Stimulated activated CD8-positive, alpha-beta memory T cell treated with anti-CD3 and anti-CD28 coated beads, Interleukin-2, amount 100 ng/mL, for 1 hour (primary cell): Measurements from ENCODE around the gene PPA1.
"Not testable (repeated sequence)": the region's sequence is repeated elsewhere in the genome, so short reads cannot be mapped to it uniquely, and the experiment has no call there.

Experiments used
- DNase-seq, 2 donors: peaks; one replicate each; pipeline ENCODE4 v3.0.0-alpha.2; 2020; ENCODE audit warnings: low read depth in 2 of 2

PPA1 gene

DNA sequence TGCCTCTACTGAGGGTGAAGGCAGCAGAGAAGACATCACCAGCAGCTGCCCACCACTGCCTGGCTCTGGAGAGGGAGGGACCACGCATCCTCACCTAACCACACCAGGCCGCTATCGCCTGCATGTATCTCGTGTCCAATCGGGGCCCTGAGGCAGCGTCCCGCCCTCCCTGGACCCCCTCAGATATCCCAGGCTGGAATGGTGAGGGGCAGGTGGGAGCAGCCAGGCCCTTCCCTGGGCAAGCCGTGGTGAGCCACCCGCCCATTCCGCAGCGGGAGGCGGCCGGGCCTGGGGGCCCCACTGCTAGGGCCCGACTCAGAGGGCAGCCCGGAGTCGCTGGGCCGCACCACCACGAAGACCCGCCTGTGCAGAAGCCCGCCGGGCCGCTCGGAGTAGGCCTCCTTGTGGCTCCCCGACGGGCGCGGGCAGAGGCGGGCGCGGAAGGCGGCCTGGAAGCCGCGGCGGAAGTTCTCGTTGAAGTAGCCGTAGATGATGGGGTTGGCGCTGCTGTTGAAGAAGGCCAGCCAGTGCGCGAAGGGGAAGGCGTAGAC lies 21.6 kb upstream of the PPA1 start:
- DNase-seq = no peak

DNA sequence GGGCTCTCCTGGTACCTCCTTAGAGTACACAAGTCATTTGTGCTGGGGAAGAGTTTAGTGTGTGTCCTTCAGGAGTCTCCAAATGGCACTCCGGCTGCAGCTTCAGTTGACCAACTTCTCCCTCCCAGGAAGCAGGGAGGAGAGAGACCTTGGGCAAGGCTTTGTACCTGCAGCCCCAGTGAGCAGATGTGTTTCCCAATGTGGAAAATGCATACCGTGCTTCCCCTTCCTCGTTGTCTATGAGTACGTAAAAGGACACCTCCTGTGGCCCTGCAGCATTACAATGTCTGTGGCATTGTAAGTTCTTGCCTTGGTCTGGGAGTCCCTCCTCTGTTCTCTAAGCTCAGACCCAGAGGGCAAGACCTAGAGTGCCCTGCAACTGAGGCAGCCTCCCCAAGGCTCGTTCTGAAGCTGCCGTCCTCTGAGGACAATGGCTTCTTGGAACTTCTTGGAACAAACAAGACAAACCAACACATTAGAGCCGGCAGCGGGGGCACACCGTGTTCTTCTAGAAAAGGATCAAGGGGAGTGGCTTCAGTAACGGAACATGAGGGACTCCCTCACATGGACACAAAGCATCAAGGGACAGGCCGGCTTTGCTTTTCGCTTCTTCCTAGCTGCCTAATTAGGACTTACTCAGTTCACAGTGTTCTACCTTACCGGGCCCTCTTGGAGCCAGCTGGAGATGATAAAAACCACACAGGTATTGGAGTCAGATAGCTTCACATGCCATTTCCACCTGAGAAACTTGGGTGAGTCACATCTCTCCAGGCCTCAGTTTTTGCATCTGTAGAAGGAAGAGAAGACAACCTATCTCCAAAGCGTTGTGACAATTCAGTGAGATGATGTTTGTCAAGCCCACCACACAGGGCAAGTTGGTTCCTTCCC lies 20.9 kb upstream of the PPA1 start:
- no peak for DNase-seq

DNA sequence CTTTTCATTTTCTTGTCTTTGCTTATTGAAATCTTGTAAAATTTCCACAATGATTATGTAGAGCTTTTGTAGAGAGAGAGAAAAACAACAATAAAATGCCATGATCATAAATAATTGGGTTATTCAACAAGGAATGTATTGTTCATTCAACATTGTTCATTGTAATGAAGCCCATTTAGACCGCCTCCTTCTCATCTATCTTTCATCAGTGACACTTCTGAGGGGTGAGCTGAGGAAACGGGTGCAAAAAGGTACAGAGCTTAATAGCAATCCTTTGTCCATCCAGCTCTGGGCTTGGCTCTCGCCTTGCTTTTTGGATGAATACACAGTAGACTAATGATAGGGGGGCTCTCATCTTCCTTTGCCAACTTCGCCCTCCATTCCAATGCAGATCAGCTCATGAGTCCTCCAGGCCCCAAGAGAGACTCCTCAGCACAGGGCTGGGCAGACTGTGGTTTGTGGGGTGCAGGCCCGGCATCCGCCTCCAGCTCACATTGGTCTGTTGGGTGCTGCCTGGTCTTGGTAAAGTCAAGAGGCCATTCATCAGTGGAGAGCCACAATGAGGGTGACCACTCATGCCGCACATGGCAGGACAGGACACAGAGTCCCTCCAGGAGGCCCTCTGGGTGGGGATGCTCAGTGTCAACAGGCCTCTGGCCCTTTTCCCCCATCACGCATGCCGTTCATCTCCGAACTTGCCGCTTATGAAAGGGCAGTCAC lies 17.9 kb upstream of the PPA1 start:
- DNase-seq = no peak

GRCh38 chr10:70247360-70247759 lies 14.1 kb upstream of the PPA1 start:
- no peak for DNase-seq

GRCh38 chr10:70241081-70241480 lies 7.9 kb upstream of the PPA1 start:
- no peak for DNase-seq

DNA sequence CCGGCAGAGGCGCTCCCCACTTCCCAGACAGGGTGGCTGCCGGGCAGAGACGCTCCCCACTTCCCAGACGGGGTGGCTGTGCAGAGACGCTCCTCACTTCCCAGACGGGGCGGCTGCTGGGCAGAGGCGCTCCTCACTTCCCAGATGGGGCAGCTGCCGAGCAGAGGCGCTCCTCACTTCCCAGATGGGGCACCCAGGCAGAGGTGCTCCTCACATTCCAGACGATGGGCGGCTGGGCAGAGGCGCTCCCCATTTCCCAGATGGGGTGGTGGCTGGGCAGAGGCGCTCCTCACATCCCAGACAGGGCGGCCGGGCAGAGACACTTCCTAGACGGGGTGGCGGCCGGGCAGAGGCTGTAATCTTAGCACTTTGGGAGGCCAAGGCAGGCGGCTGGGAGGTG lies 6.8 kb upstream of the PPA1 start:
- not testable (repeated sequence) for DNase-seq

GRCh38 chr10:70239077-70239976 lies 6.1 kb upstream of the PPA1 start:
- DNase-seq = not testable (repeated sequence)

DNA sequence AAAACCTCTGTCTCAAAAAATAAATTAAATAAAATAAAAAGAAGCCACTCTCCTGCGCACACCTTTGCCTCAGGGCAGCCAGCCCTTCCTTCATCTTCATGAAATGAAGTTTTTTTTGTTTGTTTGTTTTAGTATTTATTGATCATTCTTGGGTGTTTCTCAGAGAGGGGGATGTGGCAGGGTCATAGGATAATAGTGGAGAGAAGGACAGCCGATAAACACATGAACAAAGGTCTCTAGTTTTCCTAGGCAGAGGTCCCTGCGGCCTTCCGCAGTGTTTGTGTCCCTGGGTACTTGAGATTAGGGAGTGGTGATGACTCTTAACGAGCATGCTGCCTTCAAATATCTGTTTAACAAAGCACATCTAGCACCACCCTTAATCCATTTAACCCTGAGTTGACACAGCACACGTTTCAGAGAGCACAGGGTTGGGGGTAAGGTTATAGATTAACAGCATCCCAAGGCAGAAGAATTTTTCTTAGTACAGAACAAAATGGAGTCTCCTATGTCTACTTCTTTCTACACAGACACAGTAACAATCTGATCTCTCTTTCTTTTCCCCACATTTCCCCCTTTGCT lies 4.8 kb upstream of the PPA1 start:
- not testable (repeated sequence) for DNase-seq

GRCh38 chr10:70234668-70235447 lies 1.6 kb upstream of the PPA1 start:
- no peak for DNase-seq

GRCh38 chr10:70233939-70234300 lies 691 bp upstream of the PPA1 start:
- no peak for DNase-seq

DNA sequence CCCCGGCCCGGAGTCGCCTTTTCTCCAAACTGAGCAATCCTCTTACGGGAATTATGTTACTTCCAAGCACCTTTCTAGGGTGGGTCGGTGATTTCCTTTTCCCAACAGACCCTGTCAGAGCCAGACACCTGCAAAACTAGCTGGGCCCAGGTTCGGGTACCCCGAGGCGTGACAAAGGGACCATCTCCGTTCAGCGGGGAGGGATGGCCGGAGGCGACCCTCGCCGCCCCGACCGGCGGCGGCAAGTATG lies 445 bp downstream of the PPA1 start:
- DNase-seq = no peak

GRCh38 chr10:70232155-70232858 lies 922 bp downstream of the PPA1 start:
- DNase-seq = no peak

GRCh38 chr10:70228491-70228890 lies 4.7 kb downstream of the PPA1 start:
- no peak for DNase-seq

- no peak for DNase-seq
Measured at GRCh38 chr10:70227548-70228320, 5.5 kb downstream of the PPA1 start.

DNA sequence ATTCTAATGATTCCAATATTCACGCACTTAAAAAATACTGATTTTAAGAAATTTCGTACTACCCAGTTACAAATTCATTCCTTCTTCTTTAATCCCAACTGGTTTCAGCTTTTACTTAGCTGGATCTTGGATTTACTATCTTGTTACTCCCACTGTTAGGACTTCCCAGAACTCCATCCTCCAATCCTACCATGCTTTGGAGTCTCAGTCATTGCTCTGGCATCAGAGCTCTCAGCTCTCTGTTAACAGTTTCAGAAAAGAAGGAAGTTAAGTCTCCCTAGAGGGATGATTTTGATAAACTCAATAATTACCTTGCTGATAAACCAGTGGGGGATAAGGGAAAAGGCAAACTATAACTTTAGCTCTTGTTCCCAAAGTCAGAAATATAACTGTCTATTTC lies 9.5 kb downstream of the PPA1 start:
- DNase-seq = no peak

DNA sequence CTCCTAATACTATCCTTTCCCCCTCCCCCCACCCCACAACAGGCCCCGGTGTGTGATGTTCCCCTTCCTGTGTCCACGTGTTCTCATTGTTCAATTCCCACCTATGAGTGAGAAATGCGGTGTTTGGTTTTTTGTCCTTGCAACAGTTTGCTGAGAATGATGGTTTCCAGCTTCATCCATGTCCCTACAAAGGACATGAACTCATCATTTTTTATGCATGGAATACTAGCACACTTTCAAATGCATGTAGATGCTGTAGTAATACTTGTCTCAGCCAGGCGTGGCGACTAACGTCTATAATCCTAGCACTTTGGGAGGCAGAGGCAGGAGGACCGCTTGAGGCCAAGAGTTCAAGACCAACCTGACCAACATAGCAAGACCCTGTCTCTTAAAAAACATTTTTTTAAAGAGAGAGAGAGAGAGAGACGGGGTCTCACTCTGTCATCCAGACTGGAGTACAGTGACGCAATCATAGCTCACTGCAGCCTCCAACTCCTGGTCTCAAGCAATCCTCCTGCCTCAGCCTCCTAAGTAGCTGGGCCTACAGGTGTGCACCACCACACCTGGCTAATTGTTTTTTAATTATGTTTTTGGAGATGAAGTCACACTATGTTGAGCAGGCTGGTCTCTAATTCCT lies 10.3 kb downstream of the PPA1 start:
- DNase-seq = not testable (repeated sequence)

DNA sequence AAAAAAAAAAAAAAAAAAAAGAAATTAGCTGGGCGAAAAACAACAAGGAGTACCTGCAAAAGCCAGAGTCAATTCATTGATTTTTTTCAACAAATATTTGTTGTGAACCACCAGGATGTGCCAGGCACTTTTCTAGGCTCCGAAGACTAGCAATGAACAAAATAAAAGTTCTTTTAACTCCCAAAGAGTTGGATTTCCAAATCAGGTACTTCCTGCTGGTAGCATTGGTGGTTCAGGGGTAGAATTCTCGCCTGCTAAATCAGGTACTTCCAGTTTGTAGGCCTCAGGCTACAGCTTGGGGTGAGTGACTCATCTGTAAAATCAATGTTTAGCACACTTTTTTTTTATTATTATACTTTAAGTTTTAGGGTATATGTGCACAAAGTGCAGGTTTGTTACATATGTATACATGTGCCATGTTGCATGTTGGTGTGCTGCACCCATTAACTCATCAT lies 10.9 kb downstream of the PPA1 start:
- no peak for DNase-seq

- no peak for DNase-seq
Measured at GRCh38 chr10:70221030-70221429, 12.2 kb downstream of the PPA1 start.

GRCh38 chr10:70212879-70213278 lies 20.4 kb downstream of the PPA1 start:
- DNase-seq = no peak
